GM19043 (cell line): ENCODE data around the gene RNF126.
"Not testable (repeated sequence)": the region's sequence is repeated elsewhere in the genome, so short reads cannot be mapped to it uniquely, and the experiment has no call there.

Source experiments
- ATAC-seq: cut with Tn5 transposase; IDR thresholded peaks from one replicate; pipeline ENCODE4 v1.9.1; 2021; ENCODE audit warnings: low read depth; ENCODE audit not compliant: unreplicated experiment

Gene RNF126

DNA sequence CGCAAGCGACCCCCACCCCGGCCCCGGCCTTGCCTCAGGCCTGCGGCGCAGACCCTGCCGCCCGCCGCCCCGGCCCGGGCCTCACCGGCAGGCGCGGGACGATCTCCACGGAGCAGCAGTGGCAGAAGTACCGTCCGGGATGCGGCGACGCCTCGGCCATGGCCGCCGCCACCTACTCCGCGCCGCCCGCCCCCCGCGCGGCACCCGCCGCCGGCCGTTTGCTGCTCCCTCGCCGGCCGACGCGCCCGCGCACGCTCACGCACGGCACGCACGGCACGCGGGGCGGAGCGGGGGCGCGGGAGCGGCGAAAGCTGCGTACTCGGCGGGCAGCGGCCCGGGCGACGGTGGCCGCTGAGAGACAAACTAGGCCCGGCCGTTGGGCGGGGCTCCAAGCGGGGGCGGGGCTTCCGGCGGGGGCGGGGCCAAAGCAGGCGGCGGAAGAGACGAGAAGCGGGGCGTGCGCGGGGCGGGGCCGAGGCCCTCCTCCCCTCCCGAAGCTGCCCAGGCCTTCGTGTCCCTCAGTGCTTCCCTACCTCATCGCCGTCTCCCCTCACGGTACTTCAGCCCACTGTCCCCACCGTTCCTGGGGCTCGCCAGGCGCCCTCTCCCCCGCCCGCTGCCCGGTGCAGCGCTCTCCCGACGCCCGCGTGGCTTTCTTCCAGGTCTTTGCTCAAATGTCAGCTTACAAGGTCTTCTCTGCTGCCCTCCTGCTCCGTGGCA lies at the start of gene RNF126:
RNF126 (minus strand) TSS at position 253 of the 720 bp plus-strand sequence; CDS start at position 160, 93 bp downstream.
- no peak for ATAC-seq

DNA sequence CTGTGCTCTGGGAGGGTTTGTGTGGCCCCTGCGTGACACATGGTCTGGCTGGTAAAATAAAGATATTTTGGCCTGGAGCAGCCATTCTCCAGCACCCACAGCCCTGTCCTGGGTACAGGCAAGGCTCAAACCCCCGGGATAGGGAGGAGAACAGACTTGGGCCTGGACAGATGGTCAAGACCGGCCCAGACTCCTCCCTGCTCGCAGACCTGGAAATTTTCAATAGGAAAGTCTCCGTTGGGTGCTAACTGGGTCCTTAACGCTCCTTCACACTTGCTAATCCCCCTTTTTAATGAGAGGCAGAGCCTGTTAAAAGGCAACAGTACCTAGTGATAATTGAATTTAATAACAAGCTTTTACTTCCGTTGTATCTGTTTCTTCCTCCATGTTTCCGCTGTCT lies 48.2 kb upstream of the RNF126 start:
- ATAC-seq: no peak

DNA sequence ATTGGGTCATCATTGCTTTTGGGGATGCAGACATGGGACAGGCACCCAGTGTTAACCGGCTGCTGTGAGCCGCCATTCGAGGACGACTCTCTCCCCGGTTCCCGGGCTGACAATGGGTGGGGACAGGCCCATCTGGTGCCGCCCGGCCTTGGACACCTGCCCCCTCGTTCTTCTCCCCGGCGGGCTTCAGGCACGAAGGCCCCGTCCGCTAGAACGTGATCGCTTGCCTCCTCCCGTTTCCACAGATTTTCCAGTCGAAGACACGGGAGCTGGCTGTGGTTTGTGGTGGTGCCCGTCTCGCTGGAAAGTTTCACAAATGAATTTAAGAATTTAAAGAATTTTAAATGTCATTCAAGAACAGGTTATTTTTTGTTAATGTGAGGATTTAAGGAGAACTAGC lies 47.8 kb upstream of the RNF126 start:
- no peak for ATAC-seq

DNA sequence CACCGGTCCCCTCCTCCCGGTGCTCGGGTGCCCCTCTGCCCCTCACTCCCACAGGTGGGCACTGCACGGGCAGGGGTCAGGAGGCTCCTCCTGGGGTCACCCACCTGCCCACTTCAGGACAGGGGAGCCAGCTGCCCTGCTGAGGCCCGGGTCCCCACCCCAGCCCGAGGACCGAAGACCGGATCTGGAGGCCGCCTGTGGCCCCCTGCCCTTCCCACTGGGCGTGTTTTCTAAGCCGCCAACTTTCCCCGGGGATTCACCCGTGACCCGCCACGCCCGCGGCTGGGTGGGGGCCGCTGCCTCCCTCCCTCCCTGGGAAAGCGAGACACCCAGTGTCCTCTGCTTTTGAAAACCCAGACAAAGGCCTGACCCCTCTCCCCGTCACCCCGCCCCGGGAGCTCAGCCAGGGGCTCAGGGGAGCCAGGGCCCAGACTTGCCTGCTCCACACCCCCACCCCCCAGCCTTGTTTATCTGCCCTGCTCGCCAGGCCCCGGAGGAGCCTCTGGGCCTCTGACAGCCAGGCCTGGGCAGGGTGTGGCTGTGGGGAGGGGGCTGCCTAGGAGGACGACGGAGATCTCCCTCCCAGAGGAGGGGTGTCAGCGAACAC lies 47.1 kb upstream of the RNF126 start:
- no peak for ATAC-seq

GRCh38 chr19:709196-709964 lies 46.4 kb upstream of the RNF126 start:
- ATAC-seq: no peak

DNA sequence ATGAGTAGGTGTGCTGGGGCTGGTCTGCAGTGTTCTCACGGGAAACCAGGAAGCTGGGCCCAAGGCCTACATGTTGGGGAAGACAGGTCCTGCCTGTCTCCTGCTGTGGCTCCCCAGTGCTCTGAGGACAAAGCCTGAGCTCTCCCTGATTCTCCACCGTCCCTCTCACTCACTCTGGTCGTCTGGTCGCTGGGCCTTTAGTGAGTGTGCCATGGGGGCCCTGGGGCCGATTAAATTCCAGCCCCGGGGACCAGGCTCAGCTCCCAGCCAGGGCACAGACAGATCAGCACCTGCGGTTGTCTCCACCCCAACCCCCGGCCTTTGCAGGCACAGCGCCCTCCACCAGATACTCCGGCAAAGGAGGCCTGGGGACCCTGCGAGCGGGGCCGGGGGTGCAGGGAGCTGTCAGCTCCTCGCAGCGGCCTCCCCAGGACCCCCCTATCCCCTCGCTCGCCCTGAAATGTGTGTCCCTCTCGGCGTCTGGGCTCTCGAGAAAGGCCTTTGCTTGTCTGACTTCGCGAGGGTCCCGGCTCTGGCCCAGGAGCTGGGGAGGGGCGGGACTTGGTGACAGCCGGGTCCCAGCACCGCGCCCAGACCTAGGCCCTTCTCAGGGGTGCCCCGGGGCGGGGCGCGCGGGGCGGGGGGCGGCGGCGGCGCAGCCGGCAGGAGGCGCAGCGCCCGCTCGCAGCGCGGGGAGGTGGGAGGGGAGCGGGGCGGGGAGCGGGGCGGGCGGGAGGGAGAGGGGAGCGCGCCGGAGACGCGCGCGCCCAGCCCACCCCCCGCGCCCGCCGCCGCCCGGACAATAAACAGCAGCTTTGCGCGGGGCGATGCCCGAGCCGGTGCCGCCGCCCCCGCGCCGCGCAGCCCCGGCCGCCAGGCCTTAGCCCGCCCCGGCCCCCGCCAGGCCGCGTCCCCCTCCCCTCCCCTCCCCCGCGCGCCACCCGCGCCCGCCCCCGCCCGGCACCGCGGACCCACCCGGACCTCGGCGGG lies 45.4 kb upstream of the RNF126 start, which contains the start of gene PALM:
PALM (plus strand) TSS at position 782 of the 990 bp plus-strand sequence. CDS start 212 bp downstream, outside the sequence.
- no peak for ATAC-seq

DNA sequence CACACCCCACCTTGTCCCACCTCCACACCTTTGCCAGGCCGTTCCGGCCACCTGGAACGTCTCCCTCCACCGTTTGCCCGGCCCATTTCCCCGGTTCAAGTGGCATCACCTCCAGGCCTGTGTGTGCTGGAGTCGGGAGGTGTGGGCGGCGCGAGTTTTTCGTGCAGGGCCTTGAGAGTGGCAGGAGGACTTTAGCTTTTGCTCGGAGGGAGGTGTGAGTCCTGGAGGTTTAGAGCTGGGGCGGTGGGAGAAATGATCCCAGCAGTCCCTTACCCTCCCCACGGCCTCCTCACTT lies 41.4 kb upstream of the RNF126 start:
- ATAC-seq: no peak

DNA sequence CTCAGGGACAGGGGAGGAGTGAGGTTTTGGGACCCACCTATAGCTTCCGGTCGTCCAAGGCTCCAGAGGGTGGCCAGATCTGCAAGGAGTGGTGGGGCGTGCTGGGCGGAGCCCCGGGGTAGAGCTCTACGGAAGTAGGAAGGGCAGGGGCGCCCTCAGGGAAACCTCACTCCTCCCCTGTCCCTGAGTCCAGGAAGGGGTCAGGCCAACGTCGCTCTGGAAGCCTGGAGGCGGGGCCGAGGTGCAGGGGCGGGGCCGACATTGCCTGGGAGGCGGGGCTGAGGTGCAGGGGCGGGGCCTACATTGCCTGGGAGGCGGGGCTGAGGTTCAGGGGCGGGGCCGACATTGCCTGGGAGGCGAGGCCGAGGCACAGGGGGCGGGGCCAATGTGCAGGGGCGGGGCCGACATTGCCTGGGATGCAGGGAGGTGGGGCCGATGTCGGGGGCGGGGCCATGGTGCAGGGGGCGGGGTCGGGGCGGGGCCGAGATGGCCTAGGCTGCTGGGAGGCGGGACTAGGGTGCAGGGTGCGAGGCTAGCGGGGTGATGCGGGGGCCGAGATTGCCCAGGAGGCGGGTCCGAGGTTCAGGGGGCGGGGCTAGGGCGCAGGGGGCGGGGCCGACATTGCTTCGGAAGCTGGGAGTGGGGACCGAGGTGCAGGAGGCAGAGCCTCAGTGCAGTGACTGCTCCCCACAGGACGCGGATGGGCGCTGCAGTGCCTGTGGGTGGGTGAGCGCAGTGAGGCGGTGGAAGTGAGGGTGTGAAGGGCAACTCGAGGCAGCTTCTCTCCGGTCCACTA lies 40.8 kb upstream of the RNF126 start:
- no peak for ATAC-seq

DNA sequence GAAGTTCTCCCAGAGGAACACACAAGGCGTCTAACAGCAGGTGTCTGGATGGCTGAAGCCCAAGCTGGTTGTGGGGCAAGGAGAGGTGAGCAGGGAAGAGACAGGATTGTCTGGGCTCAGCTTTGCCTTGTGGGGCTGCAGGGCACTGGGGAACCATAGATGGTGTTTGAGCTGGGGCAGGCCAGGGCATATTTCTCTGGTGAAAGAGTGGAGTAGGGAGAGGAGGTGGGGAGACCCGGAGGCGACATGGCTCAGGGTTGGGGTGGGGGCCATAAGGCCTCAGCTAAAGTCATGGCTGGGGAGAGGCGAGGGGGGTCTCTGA lies 40.3 kb upstream of the RNF126 start:
- ATAC-seq: no peak

GRCh38 chr19:702847-703246 lies 39.8 kb upstream of the RNF126 start:
- not testable (repeated sequence) for ATAC-seq

- ATAC-seq: not testable (repeated sequence)
These were observed 36.9 kb upstream of the RNF126 start for GRCh38 chr19:699885-700284.

DNA sequence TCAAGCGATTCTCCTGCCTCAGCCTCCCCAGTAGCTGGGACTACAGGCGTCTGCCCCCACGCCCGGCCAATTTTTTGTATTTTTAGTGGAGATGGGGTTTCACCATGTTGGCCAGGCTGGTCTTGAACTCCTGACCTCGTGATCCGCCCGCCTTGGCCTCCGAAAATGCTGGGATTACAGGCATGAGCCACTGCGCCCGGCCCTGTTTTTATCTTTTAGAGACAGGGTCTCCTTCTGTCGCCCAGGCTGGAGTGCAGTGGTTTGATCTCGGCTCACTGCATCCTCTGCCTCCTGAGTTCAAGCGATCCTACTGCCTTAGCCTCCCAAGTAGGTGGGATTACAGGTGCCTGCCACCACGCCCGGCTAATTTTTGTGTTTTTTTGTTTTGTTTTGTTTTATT lies 35.5 kb upstream of the RNF126 start:
- not testable (repeated sequence) for ATAC-seq

DNA sequence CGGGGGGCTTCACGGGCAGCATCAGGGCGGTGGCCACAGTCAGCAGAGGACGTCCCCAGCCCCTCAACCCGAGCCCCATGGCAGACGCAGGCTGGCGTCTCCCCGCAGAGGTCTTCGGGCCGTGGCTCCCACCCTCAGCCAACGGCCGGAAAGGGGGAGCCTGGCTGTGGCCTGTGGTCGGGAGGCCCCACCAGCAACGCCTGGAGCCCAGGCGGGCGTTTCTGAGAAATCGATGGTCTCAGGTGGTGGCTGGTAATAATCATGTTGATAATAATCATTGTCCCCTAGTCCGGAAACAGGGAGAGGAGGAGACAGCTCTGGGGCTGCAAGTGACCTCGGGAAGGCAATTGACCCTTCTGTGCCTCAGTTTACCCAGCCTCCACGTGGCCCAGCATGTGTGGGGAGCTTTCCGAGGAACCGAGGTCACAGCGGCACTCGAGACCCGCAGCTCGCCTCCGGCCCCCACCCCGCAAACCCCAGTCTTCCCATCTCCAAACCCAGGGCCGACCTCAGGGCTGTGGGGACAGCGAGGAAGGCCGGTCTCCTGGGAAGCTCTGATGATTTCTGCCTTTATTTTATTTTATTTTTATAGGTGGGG lies 32.4 kb upstream of the RNF126 start, which contains the start of gene PRSS57:
PRSS57 (minus strand) TSS at position 101 of the 598 bp plus-strand sequence; CDS start at position 79, 22 bp downstream.
- no peak for ATAC-seq

DNA sequence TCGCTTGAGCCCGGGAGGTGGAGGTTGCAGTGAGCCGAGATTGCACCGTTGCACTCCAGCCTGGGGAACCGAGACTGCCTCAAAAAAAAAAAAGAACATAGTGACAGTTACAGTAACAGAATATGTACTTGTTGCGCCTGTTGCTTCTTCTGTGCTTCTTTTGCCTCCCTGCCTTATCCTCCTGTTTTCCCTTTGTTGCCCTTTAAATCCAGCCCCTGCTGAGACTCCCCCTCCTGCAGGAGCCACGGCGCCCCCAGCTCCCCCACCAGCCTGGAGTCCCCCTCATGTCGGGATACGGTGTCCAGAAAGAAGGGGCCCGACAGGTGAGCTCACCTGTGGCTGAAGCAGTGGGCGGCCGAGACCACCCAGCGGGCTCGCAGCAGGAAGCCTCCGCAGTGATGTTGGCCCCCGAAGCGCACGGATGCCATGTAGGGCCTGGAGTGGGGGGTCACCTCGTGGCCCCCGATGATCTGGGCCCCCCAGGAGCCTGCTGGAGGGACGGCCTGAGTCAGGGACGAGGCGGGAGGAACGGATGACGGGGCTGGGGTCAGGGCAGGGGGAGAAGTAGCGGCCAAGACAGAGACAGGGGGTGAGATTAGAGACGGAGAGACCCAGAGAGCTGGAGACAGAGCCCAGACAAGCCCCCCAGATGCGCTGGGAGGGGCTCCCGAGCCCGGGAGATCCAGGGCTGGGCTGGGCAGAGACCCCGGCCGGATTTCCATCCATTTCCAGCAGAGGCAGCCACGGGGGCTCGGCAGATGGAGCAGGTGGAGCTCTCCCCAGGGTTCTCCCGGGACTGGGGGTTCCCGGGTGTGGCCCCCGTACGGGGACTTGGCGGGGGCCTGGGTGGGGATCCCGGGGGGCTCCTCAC lies 31.7 kb upstream of the RNF126 start:
- no peak for ATAC-seq

- no peak for ATAC-seq
These were observed 27.2 kb upstream of the RNF126 start for GRCh38 chr19:690203-690602.

DNA sequence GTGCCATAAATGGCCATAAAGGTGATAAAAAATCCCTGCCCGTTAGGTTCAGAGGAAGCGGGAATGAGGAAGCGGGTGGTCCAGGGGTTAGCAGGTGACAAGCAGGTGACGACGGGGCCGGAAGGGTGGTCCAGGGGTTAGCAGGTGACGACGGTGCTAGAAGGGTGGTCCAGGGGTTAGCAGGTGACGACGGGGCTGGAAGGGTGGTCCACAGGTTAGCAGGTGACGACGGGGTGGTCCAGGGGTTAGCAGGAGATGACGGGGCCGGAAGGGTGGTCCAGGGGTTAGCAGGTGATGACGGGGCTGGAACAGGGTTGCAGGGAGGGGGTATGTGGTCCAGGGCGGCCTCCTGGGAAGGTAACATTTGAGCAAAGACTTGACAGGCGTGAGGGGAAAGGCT lies 26.0 kb upstream of the RNF126 start:
- no peak for ATAC-seq

DNA sequence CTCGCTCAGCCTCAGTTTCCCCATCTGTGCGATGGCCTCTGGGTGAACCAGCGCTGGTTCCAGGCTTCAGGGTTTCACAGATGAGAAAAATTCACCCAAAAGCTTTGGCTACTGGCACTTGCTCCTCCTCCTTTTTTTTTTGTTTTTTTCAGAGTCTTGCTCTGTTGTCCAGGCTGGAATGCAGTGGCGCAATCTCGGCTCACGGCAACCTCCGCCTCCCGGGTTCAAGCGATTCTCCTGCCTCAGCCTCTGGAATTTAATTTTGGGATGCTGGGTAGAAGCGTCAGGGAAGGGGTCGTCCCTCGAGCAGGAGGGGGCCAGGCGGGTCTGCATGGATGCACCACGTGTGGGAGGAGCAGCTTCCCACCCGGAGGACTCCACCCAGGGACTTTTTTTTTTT lies 25.2 kb upstream of the RNF126 start:
- no peak for ATAC-seq

DNA sequence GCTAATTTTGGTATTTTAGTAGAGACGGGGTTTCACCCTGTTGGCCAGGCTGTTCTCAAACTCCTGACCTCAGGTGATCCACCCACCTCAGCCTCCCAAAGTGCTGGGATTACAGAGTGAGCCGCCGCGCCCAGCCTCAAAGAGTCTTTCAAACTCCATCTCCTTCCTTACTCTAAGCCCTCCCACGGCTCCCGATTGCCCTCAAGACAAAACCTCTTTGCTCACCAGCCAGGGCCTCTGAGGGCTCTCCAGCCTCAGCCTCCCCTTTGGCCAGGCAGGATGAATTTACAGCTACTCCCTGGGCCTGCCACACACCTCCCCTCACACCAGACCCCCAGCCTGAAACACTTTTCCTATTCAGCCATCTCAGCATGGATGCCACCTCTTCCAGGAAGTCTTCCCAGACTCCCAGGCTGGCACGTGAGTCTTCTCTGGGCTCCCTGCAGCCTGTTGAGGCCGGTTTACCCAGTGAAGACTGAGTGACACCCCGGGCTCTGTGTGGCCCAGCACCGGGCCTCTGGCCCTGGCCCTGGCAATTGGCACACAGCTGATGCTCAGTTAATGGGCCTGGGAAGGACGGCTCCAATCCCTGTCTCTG lies 24.7 kb upstream of the RNF126 start:
- ATAC-seq: no peak
